Left lung (tissue), 10 donors: ENCODE measurements around the gene SLC4A7. TPM values are rescaled to one million over a fixed set of nuclear protein-coding genes. Genes with fewer than 3 reads are reported as not detected.

ENCODE experiments used
- ATAC-seq: fragments of 200-7000 bp; cut with Tn5 transposase; one replicate; pipeline ENCODE4 v1.9.1; 2020; ENCODE audit warnings: moderate library complexity
- DNase-seq, 4 donors: peaks; one replicate each; pipeline ENCODE4 v3.0.0-alpha.2; 2013 to 2020
- H3K27ac ChIP-seq, 2 donors: fragments of 200-600 bp; sonication (generic) in 1 of 2; one replicate each; pipeline versions ENCODE4 v1.5.0 to v1.8.0; 2020 to 2021
- H3K27me3 ChIP-seq, 2 donors: fragments of 200-600 bp; sonication (generic) in 1 of 2; one replicate each; pipeline versions ENCODE4 v1.5.0 to v1.8.0; 2020 to 2021
- H3K36me3 ChIP-seq, 2 donors: fragments of 200-600 bp; sonication (generic) in 1 of 2; one replicate each; pipeline versions ENCODE4 v1.5.0 to v1.8.0; 2020 to 2021
- H3K4me1 ChIP-seq, 2 donors: fragments of 200-600 bp; one replicate each; pipeline ENCODE4 v1.8.0; 2021
- H3K4me3 ChIP-seq, 2 donors: fragments of 200-600 bp; sonication (generic) in 1 of 2; one replicate each; pipeline versions ENCODE4 v1.5.0 to v1.8.0; 2020 to 2021; ENCODE audit warnings: mild to moderate bottlenecking in 1 of 2
- H3K9me3 ChIP-seq, 2 donors: fragments of 200-600 bp; sonication (generic) in 1 of 2; one replicate each; pipeline versions ENCODE4 v1.5.0 to v1.8.0; 2020 to 2021
- CTCF ChIP-seq, 2 donors: fragments of 200-600 bp; sonication (generic) in 1 of 2; IDR thresholded peaks; one replicate each; pipeline versions ENCODE4 v1.5.0 to v1.8.0; 2021; ENCODE audit warnings: antibody characterized with exemption in 2 of 2
- intact Hi-C, 2 donors: fragments of 100-400 bp; cut with DNase I; formaldehyde crosslinking; loops; one replicate each; pipeline versions ENCODE4 v1.11.2 to v1.14.2; 2022
- polyA plus RNA-seq, 6 donors: library from polyadenylated mRNA; unstranded; fragments of 120-200 nt; gene quantifications; one replicate each; pipeline ENCODE4 v1.2.1, GENCODE V29; 2013; ENCODE audit not compliant: insufficient read length in 6 of 6
- total RNA-seq, 2 donors: library from RNA; stranded (reverse); fragmentation: NEBNext Ultra II Directional; extraction: Animal tissue kit (Norgen Biotek cat#: 25700); gene quantifications; one replicate each; pipeline ENCODE4 v1.2.1, GENCODE V29; 2021
- donor health status: DM: no; HTN: yes; CAD: no.
- donor health status: DM: no; HTN: no; CAD: no.

The SLC4A7 gene
- total and polyA plus RNA-seq, 8 donors: 14.8 to 45.7 (median 35.9) TPM

- DNase-seq (no peak), ATAC-seq (no peak)
- no peaks in the 10 kb centered on the region for H3K4me1 ChIP-seq
- no peaks in the 10 kb centered on the region for H3K9me3 ChIP-seq
- H3K4me3 ChIP-seq: no peak overlapping the region
- H3K36me3 ChIP-seq: no peaks in the 10 kb centered on the region
- intact Hi-C loops: no loop called here
- TF ChIP-seq CTCF (IDR thresholded peaks at IDR 0.05): no peak
- no peak overlapping the region for H3K27ac ChIP-seq
- no peaks in the 10 kb centered on the region for H3K27me3 ChIP-seq
Measured at GRCh38 chr3:27501759-27502158, 17.6 kb upstream of the SLC4A7 start.

GRCh38 chr3:27500986-27501385 is 16.8 kb upstream of the SLC4A7 start:
- Histone ChIP-seq H3K27me3 (no peaks in the 10 kb centered on the region), H3K4me1 (no peaks in the 10 kb centered on the region), H3K4me3 (no peak overlapping the region), H3K36me3 (no peaks in the 10 kb centered on the region), H3K27ac (no peak overlapping the region), H3K9me3 (no peaks in the 10 kb centered on the region)
- ATAC-seq: no peak
- no peak for DNase-seq
- no peak for TF ChIP-seq CTCF (IDR thresholded peaks at IDR 0.05)
- intact Hi-C loops: no loop called here

GRCh38 chr3:27500035-27500434 is 15.9 kb upstream of the SLC4A7 start:
- Histone ChIP-seq H3K4me3 (no peak overlapping the region), H3K27ac (no peak overlapping the region), H3K9me3 (no peaks in the 10 kb centered on the region), H3K4me1 (no peaks in the 10 kb centered on the region), H3K27me3 (no peaks in the 10 kb centered on the region), H3K36me3 (no peaks in the 10 kb centered on the region)
- intact Hi-C loops: no loop called here
- DNase-seq: no peak
- no peak for ATAC-seq
- TF ChIP-seq CTCF (IDR thresholded peaks at IDR 0.05): no peak

- DNase-seq: no peak
- H3K4me1 ChIP-seq: no peaks in the 10 kb centered on the region
- intact Hi-C loops: no loop called here
- no peak overlapping the region for H3K27ac ChIP-seq
- no peaks in the 10 kb centered on the region for H3K36me3 ChIP-seq
- no peak for TF ChIP-seq CTCF (IDR thresholded peaks at IDR 0.05)
- no peaks in the 10 kb centered on the region for H3K9me3 ChIP-seq
- no peak for ATAC-seq
- no peaks in the 10 kb centered on the region for H3K27me3 ChIP-seq
- H3K4me3 ChIP-seq: no peak overlapping the region
Measured at GRCh38 chr3:27494784-27495183, 10.6 kb upstream of the SLC4A7 start.

GRCh38 chr3:27488821-27489220 is 4.6 kb upstream of the SLC4A7 start:
- H3K4me1 ChIP-seq: peaks cover 0 to 7% of the 10 kb centered on the region in 2 donors
- TF ChIP-seq CTCF (IDR thresholded peaks at IDR 0.05): no peak
- H3K4me3 ChIP-seq: no peak overlapping the region
- ATAC-seq (no peak), DNase-seq (no peak)
- H3K27me3 ChIP-seq: no peaks in the 10 kb centered on the region
- no peaks in the 10 kb centered on the region for H3K36me3 ChIP-seq
- H3K27ac ChIP-seq: no peak overlapping the region
- intact Hi-C loops: no loop called here
- H3K9me3 ChIP-seq: no peaks in the 10 kb centered on the region
